GM19395 (cell line): ENCODE results near the gene C2CD4C.
"Not testable (repeated sequence)": the region's sequence is repeated elsewhere in the genome, so short reads cannot be mapped to it uniquely, and the experiment has no call there.

Experiments used
- ATAC-seq: cut with Tn5 transposase; IDR thresholded peaks from one replicate; pipeline ENCODE4 v1.9.1; 2021; ENCODE audit warnings: mild to moderate bottlenecking, moderate library complexity; ENCODE audit not compliant: unreplicated experiment

Gene C2CD4C

GRCh38 chr19:401866-402511, 7.0 kb downstream of the C2CD4C start:
- no peak for ATAC-seq

GRCh38 chr19:400976-401865, 7.7 kb downstream of the C2CD4C start:
- no peak for ATAC-seq

DNA sequence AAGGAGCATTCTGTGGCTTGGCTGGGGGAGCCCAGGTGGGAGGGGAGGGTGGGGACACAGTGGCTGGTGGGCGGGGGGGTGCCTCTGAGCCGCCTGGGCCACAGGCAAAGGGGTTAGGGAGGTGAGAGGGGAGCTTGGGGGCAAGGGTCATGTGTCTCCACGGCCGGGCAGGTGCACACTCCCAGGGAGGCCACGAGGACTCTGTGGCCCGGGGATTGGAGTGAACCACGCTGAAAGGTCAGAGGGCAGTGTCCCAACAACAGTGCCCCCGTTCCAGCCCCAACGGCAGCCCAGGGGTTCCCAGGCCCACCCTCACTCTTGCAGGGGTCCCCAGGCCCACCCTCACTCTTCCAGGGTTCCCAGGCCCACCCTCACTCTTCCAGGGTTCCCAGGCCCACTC, 9.6 kb downstream of the C2CD4C start:
- ATAC-seq = no peak

DNA sequence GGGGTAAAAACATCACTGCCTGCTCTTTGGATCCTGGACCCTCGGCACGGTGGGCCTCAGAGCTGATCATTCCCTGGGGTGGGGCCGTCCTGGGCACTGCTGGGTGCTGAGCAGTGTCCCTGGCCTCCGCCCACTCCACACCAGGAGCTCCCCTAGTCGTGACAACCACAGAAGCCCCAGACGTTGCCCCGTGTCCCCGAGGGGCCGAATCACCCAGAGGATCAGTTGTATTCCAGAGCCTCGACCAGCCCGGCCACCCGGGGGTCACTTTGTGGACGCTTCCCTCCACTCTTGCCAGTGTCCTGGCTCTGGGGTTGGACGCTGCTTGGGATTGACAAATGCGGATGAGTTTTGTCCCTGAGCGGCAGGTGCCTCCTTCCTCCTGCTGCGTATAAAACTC, 10.2 kb downstream of the C2CD4C start:
- no peak for ATAC-seq

DNA sequence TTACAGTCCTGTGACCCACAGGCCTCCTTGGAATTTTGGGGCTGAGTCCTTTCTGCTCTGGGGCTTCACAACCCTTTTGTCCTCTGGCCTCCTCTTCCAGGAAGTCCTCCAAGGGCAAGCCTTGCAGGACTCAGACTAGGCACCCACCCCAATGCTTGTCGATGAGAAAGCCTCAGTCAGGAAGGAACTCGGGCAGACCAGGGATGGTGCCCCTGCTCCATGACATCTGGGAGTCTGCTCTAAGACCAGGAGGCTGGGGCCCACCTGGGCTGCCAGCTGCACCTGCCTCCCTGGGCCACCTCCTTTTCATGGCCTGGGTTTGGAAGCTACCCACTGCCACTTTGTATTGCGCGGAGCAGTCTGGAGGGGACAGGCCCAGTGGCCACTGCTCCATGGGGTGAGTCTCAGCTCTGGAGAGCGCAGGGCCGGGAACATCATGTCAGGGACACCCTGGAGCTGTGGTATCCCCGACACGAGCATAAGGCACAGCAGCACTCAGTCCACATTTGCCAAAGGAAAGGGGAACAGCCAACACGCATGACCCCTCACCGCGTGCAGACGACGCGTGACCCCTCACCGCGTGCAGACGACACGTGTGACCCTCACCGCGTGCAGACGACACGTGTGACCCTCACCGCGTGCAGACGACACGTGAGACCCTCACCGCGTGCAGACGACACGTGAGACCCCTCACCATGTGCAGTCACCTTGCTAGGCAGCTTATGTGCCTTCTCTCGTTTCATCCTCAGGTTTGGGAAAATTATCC, 10.8 kb downstream of the C2CD4C start:
- no peak for ATAC-seq

DNA sequence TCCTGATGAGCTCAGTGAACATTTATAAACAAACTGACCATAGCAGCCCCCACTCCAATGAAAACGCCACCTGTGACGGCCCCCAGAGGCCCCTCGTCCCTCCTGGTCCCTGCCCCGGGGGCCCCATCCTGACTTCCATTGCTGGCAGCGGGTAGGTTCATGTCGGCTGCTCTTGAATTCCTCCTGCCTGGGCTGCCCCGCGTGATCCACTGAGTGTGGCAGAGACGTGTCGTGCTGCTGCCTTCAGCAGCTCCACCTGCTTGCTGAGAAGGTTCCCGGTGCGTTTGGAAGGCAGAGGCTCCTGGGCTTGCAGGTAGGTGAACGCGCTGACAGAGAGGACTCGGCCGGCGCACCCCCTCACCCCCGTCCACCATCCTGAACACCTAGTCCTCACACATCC, 11.6 kb downstream of the C2CD4C start:
- ATAC-seq = no peak

DNA sequence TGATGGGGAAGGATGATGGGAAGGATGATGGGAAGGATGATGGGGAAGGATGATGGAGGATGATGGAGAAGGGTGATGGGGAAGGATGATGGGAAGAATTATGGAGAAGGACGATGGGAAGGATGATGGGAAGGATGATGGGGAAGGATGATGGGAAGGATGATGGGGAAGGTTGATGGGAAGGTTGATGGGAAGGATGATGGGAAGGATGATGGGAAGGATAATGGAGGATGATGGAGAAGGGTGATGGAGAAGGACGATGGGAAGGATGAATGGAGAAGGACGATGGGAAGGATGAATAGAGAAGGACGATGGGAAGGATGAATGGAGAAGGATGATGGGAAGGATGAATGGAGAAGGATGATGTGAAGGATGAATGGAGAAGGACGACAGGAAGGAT, 13.5 kb downstream of the C2CD4C start:
- ATAC-seq = no peak

DNA sequence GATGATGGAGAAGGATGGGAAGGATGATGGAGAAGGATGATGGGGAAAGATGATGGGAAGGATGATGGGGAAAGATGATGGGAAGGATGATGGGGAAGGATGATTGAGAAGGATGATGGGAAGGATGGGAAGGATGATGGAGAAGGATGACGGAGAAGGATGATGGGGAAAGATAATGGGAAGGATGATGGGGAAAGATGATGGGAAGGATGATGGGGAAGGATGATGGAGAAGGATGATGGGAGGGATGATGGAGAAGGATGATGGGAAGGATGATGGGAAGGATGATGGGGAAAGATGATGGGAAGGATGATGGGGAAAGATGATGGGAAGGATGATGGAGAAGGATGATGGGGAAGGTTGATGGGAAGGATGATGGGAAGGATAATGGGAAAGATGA, 14.1 kb downstream of the C2CD4C start:
- ATAC-seq = not testable (repeated sequence)

DNA sequence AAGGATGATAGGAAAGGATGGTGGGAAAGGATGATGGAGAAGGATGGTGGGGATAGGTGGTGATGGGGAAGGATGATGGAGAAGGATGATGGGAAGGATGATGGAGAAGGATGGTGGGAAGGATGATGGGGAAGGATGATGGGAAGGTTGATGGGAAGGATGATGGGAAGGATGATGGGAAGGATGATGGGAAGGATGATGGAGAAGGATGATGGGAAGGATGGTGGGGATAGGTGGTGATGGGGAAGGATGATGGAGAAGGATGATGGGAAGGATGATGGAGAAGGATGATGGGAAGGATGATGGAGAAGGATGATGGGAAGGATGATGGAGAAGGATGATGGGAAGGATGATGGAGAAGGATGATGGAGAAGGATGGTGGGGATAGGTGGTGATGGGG, 15.4 kb downstream of the C2CD4C start:
- not testable (repeated sequence) for ATAC-seq

DNA sequence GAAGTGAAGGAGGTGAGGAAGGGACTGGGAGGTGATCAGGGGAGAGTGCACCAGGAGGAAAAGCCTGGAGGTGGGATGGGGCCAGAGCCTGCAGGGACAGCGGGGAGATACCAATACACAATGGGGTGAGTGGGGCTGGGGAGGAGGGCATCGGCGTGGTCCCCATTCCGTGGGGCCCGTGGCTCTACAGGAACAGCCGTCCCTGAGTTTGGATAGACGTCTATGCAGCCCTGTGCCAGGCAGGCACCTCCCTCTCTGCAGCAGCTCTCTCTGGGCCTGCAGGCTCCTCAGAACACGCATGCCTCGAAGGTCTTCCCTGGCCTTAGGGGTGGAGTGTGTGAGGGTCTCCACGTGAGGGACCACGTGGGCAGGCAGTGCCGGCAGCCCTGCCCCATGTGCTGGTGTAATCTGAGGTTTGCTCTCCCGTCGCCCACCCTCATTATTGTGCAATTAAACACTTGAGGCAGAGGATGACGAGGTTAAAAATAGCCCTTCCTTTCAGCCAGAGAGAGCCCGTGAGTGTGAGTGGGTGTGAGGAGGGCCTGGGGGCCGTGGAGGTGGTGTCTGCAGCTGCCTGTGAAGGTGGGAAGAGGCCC, 16.5 kb downstream of the C2CD4C start:
- ATAC-seq = no peak

GRCh38 chr19:391726-392374, 17.1 kb downstream of the C2CD4C start:
- no peak for ATAC-seq

GRCh38 chr19:391207-391557, 17.8 kb downstream of the C2CD4C start:
- no peak for ATAC-seq

DNA sequence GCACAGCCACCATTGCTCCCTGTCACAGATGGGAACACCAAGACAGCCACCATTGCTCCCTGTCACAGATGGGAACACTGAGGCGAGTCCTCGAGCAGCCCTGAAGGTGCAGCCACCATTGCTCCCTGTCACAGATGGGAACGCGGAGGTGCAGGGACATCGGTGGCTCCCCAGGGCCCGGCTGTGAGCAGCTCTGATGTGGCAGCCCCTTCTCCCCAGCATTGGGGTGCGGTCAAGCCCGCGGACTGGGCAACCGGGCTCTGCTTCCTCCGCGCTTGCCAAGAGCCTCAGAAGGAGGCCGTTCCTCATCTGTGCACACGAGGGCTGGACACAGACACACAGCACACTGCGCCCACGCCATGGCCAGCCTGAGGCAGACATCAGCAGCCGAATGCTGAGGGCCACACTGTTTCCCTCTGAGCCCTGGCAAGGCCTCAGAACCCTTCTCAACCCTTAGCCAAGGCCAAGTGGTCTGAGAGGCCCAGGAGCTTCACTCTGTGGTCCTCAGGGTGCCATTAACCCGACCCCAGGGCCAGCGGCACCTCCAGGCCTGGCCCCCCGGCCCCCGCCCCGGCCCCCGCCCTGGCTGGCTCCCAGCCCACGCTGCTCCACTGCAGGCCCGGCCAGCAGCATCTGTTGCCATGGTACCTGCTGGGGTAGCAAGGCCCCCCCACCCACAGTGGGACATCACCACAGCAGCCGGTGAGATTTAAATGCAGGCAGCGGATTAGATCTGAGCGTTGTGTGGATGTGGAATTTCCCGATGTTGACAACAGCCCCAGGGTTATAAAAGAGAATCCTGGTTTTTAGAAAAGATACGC, 18.4 kb downstream of the C2CD4C start:
- ATAC-seq = no peak

DNA sequence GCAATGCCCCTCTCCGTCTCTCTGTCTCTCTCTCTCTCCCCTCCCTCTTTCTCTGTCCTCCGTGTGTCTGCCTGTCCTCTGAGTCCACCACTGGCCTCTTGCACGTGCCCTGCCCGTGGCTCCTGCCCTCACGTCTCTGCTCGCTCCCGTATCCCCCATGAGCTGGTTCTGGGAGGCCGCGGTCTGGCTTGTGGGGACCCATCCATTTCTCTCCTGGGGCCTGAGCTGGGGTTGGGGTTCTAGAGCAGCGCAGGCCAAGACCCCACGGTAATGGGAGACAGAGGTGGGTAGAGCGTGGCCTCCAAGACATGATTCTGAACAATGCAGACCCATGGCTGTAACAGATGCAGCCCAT, 19.0 kb downstream of the C2CD4C start:
- ATAC-seq = no peak

DNA sequence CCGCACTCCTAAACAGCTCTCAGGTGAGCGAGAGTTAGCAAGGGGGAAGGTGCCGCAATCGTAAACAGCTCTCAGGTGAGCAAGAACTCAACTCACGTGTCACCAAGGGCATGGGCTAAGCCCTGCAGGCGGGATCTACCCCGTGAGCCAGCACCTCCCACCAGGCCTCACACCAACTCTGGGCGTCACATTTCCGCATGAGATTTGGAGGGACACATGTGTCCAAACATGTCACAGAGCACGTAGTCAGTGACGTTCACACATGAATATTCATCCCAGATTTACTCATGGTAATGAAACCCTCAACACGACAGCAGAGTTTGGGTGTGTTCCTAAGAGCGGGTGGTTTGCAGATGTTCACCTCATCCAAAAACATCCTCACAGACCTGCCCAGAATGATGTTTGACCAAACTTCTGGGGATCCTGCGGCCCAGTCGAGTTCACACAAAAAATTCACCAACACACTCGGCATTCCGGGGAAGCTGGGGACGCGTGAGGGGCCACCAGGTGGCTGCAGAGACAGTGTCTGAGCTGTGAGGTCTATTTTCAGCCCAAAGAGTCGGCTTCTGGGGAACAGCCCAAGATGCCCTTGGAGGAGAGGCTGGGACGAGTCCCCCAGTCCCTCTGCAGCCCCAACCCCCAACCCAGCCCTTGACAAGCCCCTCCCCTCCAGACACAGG, 19.6 kb downstream of the C2CD4C start:
- ATAC-seq = no peak

DNA sequence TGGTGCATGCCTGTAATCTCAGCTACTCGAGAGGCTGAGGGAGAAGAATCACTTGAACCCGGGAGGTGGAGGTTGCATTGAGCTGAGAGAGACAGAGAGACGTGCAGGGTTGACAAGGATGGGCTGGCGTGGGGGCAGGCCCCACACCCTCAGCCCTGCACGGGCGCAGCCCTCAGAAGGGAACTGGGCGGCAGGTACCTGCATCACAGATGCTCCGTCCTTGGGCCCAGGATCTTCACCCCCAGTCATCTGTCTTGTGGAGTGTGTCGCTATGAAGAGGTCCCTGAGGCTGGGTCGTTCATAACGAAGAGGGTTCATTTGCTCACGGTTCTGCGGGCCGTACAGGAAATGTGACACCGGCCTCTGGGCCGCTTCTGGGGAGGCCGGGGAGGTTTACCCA, 20.3 kb downstream of the C2CD4C start:
- ATAC-seq = no peak

- ATAC-seq = no peak
Observed at GRCh38 chr19:387777-388176, 21.2 kb downstream of the C2CD4C start.

- ATAC-seq = not testable (repeated sequence)
Observed at GRCh38 chr19:386632-387301, 22.2 kb downstream of the C2CD4C start.

- not testable (repeated sequence) for ATAC-seq
Observed at GRCh38 chr19:386189-386588, 22.8 kb downstream of the C2CD4C start.
